BLaER1 treated with 17β-estradiol and CSF1 and Interleukin-3, amounts not matched to agents 10 nM and 100 nM (cell line): ENCODE results near the gene XYLB.
"Not testable (repeated sequence)": the region's sequence is repeated elsewhere in the genome, so short reads cannot be mapped to it uniquely, and the experiment has no call there.

Experiments
- H3K27ac ChIP-seq, 11 experiments: shearing (Covaris generic); formaldehyde crosslinking; 2 replicates each; pipeline ENCODE4 v1.8.1; 2022
- H3K27me3 ChIP-seq, 11 experiments: shearing (Covaris generic); formaldehyde crosslinking; 2 replicates each; pipeline ENCODE4 v1.8.1; 2022
- H3K36me3 ChIP-seq, 11 experiments: shearing (Covaris generic); formaldehyde crosslinking; 2 replicates each; pipeline ENCODE4 v1.8.1; 2022
- H3K4me1 ChIP-seq, 10 experiments: shearing (Covaris generic); formaldehyde crosslinking; 2 replicates each; pipeline ENCODE4 v1.8.1; 2022
- H3K4me2 ChIP-seq, 11 experiments: shearing (Covaris generic); formaldehyde crosslinking; 2 replicates each; pipeline ENCODE4 v1.8.1; 2022
- H3K4me3 ChIP-seq, 10 experiments: shearing (Covaris generic); formaldehyde crosslinking; 2 replicates each; pipeline ENCODE4 v1.8.1; 2022
- H3K9ac ChIP-seq, 11 experiments: shearing (Covaris generic); formaldehyde crosslinking; 2 replicates each; pipeline ENCODE4 v1.8.1; 2022
- H3K9me3 ChIP-seq, 11 experiments: shearing (Covaris generic); formaldehyde crosslinking; replicated peaks in 1 of 11; 2 replicates each; pipeline ENCODE4 v1.8.1; 2022
- H4K20me1 ChIP-seq, 11 experiments: shearing (Covaris generic); formaldehyde crosslinking; 2 replicates each; pipeline ENCODE4 v1.8.1; 2022
- Cebpa-rat ChIP-seq, 11 experiments: shearing (Covaris generic); IDR thresholded peaks; 2 replicates each; pipeline ENCODE4 v1.8.1; 2022

XYLB gene

GRCh38 chr3:38318766-38319671 lies 27.6 kb upstream of the XYLB start:
- H3K9ac ChIP-seq, result no peak overlapping the region
- H3K36me3 ChIP-seq, result no peaks in the 10 kb centered on the region
- H3K27me3 ChIP-seq, result no peaks in the 10 kb centered on the region
- no peak overlapping the region for H3K4me3 ChIP-seq
- H3K4me1 ChIP-seq, result peaks cover 0 to 9% (median 3%) of the 10 kb centered on the region in 10 experiments; a peak in 9 of 20 replicates
- H3K4me2 ChIP-seq, result no peak overlapping the region
- H3K9me3 ChIP-seq, result peaks cover 0 to 5% (median 0%) of the 10 kb centered on the region in 11 experiments; a peak in 1 of 22 replicates
- H3K27ac ChIP-seq, result no peak overlapping the region
- no peak for TF ChIP-seq Cebpa-rat (IDR thresholded peaks at IDR 0.05)
- no peaks in the 10 kb centered on the region for H4K20me1 ChIP-seq

- not testable (repeated sequence) for H4K20me1 ChIP-seq, H3K4me1 ChIP-seq, H3K4me2 ChIP-seq, H3K27ac ChIP-seq, H3K27me3 ChIP-seq, H3K4me3 ChIP-seq, H3K36me3 ChIP-seq, H3K9me3 ChIP-seq, H3K9ac ChIP-seq
Measured at GRCh38 chr3:38320638-38321037, 25.9 kb upstream of the XYLB start.

- no peak overlapping the region for H3K27ac ChIP-seq
- no peak overlapping the region for H3K9ac ChIP-seq
- H3K4me1 ChIP-seq, result no peaks in the 10 kb centered on the region
- H3K36me3 ChIP-seq, result no peaks in the 10 kb centered on the region
- no peaks in the 10 kb centered on the region for H3K27me3 ChIP-seq
- TF ChIP-seq Cebpa-rat (IDR thresholded peaks at IDR 0.05), result no peak
- peaks cover 0 to 16% (median 0%) of the 10 kb centered on the region in 11 experiments; a peak in 5 of 22 replicates for H3K9me3 ChIP-seq
- no peak overlapping the region for H3K4me2 ChIP-seq
- no peak overlapping the region for H3K4me3 ChIP-seq
- H4K20me1 ChIP-seq, result no peaks in the 10 kb centered on the region
Measured at GRCh38 chr3:38323060-38323459, 23.5 kb upstream of the XYLB start.

GRCh38 chr3:38325256-38325655 lies 21.3 kb upstream of the XYLB start:
- Histone ChIP-seq H3K27me3 (no peaks in the 10 kb centered on the region), H3K4me3 (no peak overlapping the region), H3K9ac (no peak overlapping the region), H3K36me3 (no peaks in the 10 kb centered on the region), H3K4me2 (no peak overlapping the region), H4K20me1 (no peaks in the 10 kb centered on the region), H3K9me3 (peaks cover 0 to 16% (median 0%) of the 10 kb centered on the region in 11 experiments; a peak in 5 of 22 replicates), H3K4me1 (no peaks in the 10 kb centered on the region), H3K27ac (no peak overlapping the region)
- no peak for TF ChIP-seq Cebpa-rat (IDR thresholded peaks at IDR 0.05)

GRCh38 chr3:38327335-38328009 lies 19.1 kb upstream of the XYLB start:
- Histone ChIP-seq H3K4me1 (no peaks in the 10 kb centered on the region), H3K9ac (no peak overlapping the region), H4K20me1 (no peaks in the 10 kb centered on the region), H3K9me3 (peaks cover 0 to 12% (median 0%) of the 10 kb centered on the region in 11 experiments; a peak in 5 of 22 replicates), H3K27me3 (no peaks in the 10 kb centered on the region), H3K27ac (no peak overlapping the region), H3K36me3 (no peaks in the 10 kb centered on the region), H3K4me3 (no peak overlapping the region), H3K4me2 (no peak overlapping the region)
- no peak for TF ChIP-seq Cebpa-rat (IDR thresholded peaks at IDR 0.05)

GRCh38 chr3:38331257-38332022 lies 15.1 kb upstream of the XYLB start:
- Histone ChIP-seq H3K4me3 (no peak overlapping the region), H3K27me3 (no peaks in the 10 kb centered on the region), H3K9ac (no peak overlapping the region), H4K20me1 (no peaks in the 10 kb centered on the region), H3K9me3 (peaks cover 0 to 12% (median 0%) of the 10 kb centered on the region in 11 experiments; a peak in 4 of 22 replicates), H3K27ac (no peak overlapping the region), H3K4me2 (no peak overlapping the region), H3K4me1 (no peaks in the 10 kb centered on the region), H3K36me3 (no peaks in the 10 kb centered on the region)
- no peak for TF ChIP-seq Cebpa-rat (IDR thresholded peaks at IDR 0.05)

- TF ChIP-seq Cebpa-rat (IDR thresholded peaks at IDR 0.05), result no peak
- no peak overlapping the region for H3K4me3 ChIP-seq
Measured at GRCh38 chr3:38332201-38332600, 14.4 kb upstream of the XYLB start.

GRCh38 chr3:38334142-38335055 lies 12.2 kb upstream of the XYLB start:
- no peaks in the 10 kb centered on the region for H4K20me1 ChIP-seq

More at GRCh38 chr3:38332201-38332600, 14.4 kb upstream of the XYLB start:
- H3K9ac ChIP-seq, result no peak overlapping the region
- H3K9me3 ChIP-seq, result peaks cover 0 to 9% (median 0%) of the 10 kb centered on the region in 11 experiments; a peak in 4 of 22 replicates
- no peaks in the 10 kb centered on the region for H3K36me3 ChIP-seq
- H3K4me2 ChIP-seq, result no peak overlapping the region
- H3K4me1 ChIP-seq, result no peaks in the 10 kb centered on the region
- H4K20me1 ChIP-seq, result no peaks in the 10 kb centered on the region
- H3K27ac ChIP-seq, result no peak overlapping the region
- no peaks in the 10 kb centered on the region for H3K27me3 ChIP-seq

More at GRCh38 chr3:38334142-38335055, 12.2 kb upstream of the XYLB start:
- Histone ChIP-seq H3K4me3 (no peak overlapping the region), H3K27me3 (no peaks in the 10 kb centered on the region), H3K27ac (no peak overlapping the region), H3K36me3 (no peaks in the 10 kb centered on the region), H3K9me3 (no peaks in the 10 kb centered on the region), H3K4me2 (no peak overlapping the region), H3K9ac (no peak overlapping the region), H3K4me1 (no peaks in the 10 kb centered on the region)
- TF ChIP-seq Cebpa-rat (IDR thresholded peaks at IDR 0.05), result no peak
